Osteocyte (in vitro differentiated cells): ENCODE data around the gene BATF2. TPM values are rescaled to one million over a fixed set of nuclear protein-coding genes. Genes with fewer than 3 reads are reported as not detected.
"Not testable (repeated sequence)": the region's sequence is repeated elsewhere in the genome, so short reads cannot be mapped to it uniquely, and the experiment has no call there.

Experiments
- DNase-seq: peaks from one replicate; pipeline ENCODE4 v3.0.0; 2021; ENCODE audit warnings: mixed read lengths; ENCODE audit not compliant: unreplicated experiment; ENCODE audit errors: extremely low spot score
- H3K27ac Mint-ChIP-seq: one replicate; pipeline ENCODE4 v1.8.0; 2021; ENCODE audit warnings: mild to moderate bottlenecking, mixed read lengths; ENCODE audit not compliant: unreplicated experiment
- H3K27me3 Mint-ChIP-seq: one replicate; pipeline ENCODE4 v1.8.0; 2021; ENCODE audit warnings: mixed read lengths; ENCODE audit not compliant: unreplicated experiment
- H3K36me3 Mint-ChIP-seq: one replicate; pipeline ENCODE4 v1.8.0; 2021; ENCODE audit warnings: mixed read lengths; ENCODE audit not compliant: unreplicated experiment
- H3K4me1 Mint-ChIP-seq: one replicate; pipeline ENCODE4 v1.8.0; 2021; ENCODE audit warnings: mixed read lengths; ENCODE audit not compliant: unreplicated experiment
- H3K4me3 Mint-ChIP-seq: one replicate; pipeline ENCODE4 v1.8.0; 2021; ENCODE audit warnings: mild to moderate bottlenecking, moderate library complexity, mixed read lengths; ENCODE audit not compliant: unreplicated experiment
- H3K9me3 Mint-ChIP-seq: one replicate; pipeline ENCODE4 v1.8.0; 2021; ENCODE audit warnings: mixed read lengths; ENCODE audit not compliant: unreplicated experiment
- total RNA-seq: library from RNA; stranded (reverse); gene quantifications from 2 replicates; pipeline ENCODE4 v1.2.1, GENCODE V29; 2021
- TF ChIP-seq, protein P1 (sequence below): fragments of 200-600 bp; sonication (generic); IDR thresholded peaks from 2 replicates; pipeline ENCODE4 v1.5.0; 2021; ENCODE audit warnings: antibody characterized with exemption, mild to moderate bottlenecking, moderate library complexity

The BATF2 gene
- total RNA-seq, 1 donor from 2014 or later: not detected

DNA sequence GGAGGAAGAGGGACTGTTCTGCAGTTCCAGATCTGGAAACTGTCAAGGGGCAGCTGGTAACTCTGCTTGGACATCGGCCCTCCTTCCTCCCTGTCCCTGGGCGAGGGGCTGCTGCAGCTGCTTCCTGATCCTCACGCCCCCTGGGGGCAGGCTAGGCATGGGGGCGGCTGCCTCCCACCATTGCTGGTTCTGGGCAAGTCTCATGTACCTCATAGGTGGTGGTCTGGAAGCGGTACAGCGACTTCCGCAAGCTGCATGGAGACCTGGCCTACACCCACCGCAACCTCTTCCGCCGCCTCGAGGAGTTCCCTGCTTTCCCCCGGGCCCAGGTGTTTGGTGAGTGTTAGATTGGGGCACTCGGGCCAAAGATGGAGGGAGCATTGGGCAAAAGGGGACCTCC is 35.4 kb upstream of the BATF2 start:
- Mint-ChIP-seq H3K4me3 (no peak overlapping the region), H3K9me3 (no peaks in the 10 kb centered on the region), H3K27me3 (no peaks in the 10 kb centered on the region), H3K4me1 (peaks cover 13% of the 10 kb centered on the region), H3K36me3 (peaks cover 5% of the 10 kb centered on the region), H3K27ac (no peak overlapping the region)
- DNase-seq: no peak
- TF ChIP-seq, protein P1, sequence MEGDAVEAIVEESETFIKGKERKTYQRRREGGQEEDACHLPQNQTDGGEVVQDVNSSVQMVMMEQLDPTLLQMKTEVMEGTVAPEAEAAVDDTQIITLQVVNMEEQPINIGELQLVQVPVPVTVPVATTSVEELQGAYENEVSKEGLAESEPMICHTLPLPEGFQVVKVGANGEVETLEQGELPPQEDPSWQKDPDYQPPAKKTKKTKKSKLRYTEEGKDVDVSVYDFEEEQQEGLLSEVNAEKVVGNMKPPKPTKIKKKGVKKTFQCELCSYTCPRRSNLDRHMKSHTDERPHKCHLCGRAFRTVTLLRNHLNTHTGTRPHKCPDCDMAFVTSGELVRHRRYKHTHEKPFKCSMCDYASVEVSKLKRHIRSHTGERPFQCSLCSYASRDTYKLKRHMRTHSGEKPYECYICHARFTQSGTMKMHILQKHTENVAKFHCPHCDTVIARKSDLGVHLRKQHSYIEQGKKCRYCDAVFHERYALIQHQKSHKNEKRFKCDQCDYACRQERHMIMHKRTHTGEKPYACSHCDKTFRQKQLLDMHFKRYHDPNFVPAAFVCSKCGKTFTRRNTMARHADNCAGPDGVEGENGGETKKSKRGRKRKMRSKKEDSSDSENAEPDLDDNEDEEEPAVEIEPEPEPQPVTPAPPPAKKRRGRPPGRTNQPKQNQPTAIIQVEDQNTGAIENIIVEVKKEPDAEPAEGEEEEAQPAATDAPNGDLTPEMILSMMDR: no peak

DNA sequence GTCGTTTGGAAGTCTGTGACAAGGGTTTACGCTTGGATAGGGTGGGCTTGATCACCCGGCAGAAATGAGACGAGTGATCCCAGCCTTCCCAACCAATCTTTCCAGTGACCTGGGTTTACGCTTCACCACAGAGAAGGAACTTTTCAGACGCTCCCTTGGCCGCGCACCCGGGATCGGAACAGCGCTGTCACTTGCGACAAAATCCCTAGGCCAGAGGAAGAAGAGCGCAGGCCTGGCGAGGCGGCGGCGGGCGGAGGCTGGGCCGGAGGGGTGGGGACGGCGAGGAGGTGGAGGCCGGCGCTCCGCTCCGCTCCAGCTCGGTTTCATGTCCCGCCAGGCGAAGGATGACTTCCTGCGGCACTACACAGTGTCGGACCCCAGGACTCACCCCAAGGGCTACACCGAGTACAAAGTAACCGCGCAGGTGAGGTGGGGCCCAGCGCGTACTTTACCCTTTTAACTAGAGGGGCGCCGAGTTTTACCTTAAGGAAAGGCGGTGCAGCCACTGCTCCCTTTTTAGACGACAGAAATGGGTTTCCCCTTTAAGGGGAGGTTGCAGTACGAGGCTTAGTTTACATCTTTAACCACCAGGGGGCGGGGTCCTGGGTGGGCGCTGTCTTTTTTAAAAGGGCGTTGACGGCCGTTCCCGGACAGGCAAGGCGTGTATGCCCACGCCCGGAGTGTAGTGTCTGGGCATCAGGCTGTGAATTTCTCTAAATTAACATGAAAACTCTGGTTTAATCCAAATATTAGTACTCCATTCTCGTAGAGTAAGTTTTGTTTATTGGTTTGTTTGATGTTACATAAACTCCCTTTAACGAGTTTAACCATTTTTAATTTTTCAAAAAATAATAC is 30.7 kb upstream of the BATF2 start, which contains the start of gene SNX15:
SNX15 (plus strand) TSS at position 227 of the 855 bp plus-strand sequence; CDS start at position 326, 99 bp downstream.
- peaks cover 16% of the 10 kb centered on the region for H3K4me1 Mint-ChIP-seq
- H3K36me3 Mint-ChIP-seq: peaks cover 2% of the 10 kb centered on the region
- H3K27me3 Mint-ChIP-seq: no peaks in the 10 kb centered on the region
- peak within 1 kb of the TSS; percentile 83 for H3K27ac Mint-ChIP-seq
- peak; percentile 97 for DNase-seq
- peak within 1 kb of the TSS; percentile 84 for H3K4me3 Mint-ChIP-seq
- TF ChIP-seq, protein P1: peak; percentile 91
- no peaks in the 10 kb centered on the region for H3K9me3 Mint-ChIP-seq

DNA sequence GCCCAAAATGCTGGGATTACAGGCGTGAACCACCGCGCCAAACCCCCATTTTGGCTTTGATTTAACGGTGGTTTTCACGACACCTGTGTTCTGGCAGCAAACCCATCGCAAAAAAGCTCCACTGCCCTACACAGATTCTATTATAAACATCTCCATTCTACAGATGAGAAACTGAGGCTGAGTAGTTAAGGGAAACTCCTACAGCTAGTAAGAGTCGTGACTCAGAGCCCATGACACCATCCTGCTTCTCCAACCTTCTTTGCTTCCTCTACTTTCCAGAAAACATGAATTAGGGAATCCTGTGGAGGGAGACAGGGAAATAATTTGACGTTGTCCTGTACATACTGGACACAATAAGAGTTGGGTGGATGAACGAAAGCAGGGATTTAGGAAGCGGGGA is 30.0 kb upstream of the BATF2 start:
- Mint-ChIP-seq H3K36me3 (peaks cover under 1% of the 10 kb centered on the region), H3K27ac (peak overlapping the region; percentile 83)

DNA sequence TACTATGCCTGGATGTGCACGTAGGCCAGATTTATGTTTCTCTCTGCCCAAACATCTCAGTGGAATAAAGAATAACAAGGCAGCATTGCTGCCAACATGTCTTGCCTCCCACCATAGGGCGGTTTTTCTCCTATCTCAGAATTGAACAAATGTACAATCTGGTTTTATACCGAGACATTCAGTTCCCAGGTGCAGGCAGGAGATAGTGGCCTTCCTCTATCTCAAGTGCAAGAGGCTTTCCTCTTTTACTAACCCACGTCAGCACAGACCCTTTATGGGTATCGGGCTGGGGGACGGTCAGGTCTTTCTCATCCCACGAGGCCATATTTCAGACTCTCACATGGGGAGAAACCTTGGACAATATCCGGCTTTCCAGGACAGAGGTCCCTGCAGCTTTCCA is 26.7 kb upstream of the BATF2 start:
- peaks cover 12% of the 10 kb centered on the region for H3K4me1 Mint-ChIP-seq
- not testable (repeated sequence) for H3K36me3 Mint-ChIP-seq, H3K27me3 Mint-ChIP-seq, H3K9me3 Mint-ChIP-seq, DNase-seq, H3K4me3 Mint-ChIP-seq, H3K27ac Mint-ChIP-seq

More for the DNA sequence above, 30.0 kb upstream of the BATF2 start:
- Mint-ChIP-seq H3K9me3 (no peaks in the 10 kb centered on the region), H3K27me3 (no peaks in the 10 kb centered on the region), H3K4me1 (peaks cover 16% of the 10 kb centered on the region), H3K4me3 (peak overlapping the region; percentile 84)
- TF ChIP-seq, protein P1: no peak
- no peak for DNase-seq

DNA sequence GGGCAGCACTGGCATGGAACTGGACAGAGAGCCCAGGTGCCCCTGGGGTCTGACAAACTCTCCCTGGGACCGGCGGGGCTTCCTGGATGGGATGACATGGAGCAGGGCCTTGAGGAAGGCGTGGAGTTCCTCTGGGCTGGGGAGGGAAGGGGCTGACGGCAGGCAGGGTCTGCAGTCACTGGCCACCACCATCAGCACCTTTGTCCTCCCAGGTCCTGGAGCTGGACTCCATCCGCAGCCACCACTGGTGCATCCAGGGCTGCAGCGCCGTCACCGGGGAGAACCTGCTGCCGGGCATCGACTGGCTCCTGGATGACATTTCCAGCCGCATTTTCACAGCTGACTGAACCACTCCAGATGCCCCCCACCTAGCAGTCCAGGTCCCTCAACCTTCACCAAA is 24.7 kb upstream of the BATF2 start:
- Mint-ChIP-seq H3K36me3 (peaks cover 9% of the 10 kb centered on the region), H3K9me3 (no peaks in the 10 kb centered on the region), H3K4me3 (no peak overlapping the region), H3K27me3 (no peaks in the 10 kb centered on the region), H3K27ac (no peak overlapping the region), H3K4me1 (no peaks in the 10 kb centered on the region)
- no peak for DNase-seq
- TF ChIP-seq, protein P1: no peak
